ENCODE measurements around the gene PHLDB2.

DNA sequence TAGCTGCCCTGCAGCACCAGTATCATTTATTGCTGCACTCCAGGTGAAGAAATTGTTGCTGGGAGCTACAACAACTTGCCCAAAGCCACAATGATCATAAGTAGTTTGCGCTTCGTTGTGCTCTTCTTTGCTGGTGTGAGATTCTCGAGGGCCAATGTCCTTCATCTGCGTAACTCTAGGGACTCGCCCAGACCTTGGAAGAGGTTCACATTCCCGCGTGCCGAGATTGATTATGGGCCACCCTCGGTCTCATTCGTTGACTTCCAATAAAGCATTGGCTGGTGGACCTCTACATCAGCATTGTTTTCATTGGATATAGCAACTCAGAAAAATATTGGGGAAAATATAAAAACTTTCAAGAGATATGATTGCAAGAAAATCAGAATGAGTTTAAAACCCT lies 423 bp upstream of the PHLDB2 start:
- TF ChIP-seq SUZ12 (IDR thresholded peaks at IDR 0.05; ENCODE audit: extremely low read depth, insufficient read depth, insufficient read length): no peak
- TF ChIP-seq YY1 (IDR thresholded peaks at IDR 0.05; ENCODE audit: insufficient read depth, insufficient read length): no peak
